Gastrocnemius medialis (tissue), 4 donors: ENCODE measurements around the gene N4BP2L2.

ENCODE experiments used
- POLR2A ChIP-seq, 2 donors: fragments of 450-650 bp; IDR thresholded peaks; one replicate each; pipeline ENCODE4 v1.6.1; 2017; ENCODE audit warnings: antibody characterized with exemption in 2 of 2, mild to moderate bottlenecking in 2 of 2, moderate library complexity in 2 of 2
- TF ChIP-seq, protein P1 (sequence below), 5 experiments: fragments of 450-650 bp in 3 of 5; fragments of 200-600 bp in 2 of 5; sonication (generic) in 2 of 5; IDR thresholded peaks in 4 of 5; conservative IDR thresholded peaks in 1 of 5; 1 replicate in 4 of 5; 2 replicates in 1 of 5; pipeline ENCODE4 v1.5.1; 2016 to 2019; ENCODE audit warnings: antibody characterized with exemption in 5 of 5, mild to moderate bottlenecking in 3 of 5, moderate library complexity in 3 of 5

DNA sequence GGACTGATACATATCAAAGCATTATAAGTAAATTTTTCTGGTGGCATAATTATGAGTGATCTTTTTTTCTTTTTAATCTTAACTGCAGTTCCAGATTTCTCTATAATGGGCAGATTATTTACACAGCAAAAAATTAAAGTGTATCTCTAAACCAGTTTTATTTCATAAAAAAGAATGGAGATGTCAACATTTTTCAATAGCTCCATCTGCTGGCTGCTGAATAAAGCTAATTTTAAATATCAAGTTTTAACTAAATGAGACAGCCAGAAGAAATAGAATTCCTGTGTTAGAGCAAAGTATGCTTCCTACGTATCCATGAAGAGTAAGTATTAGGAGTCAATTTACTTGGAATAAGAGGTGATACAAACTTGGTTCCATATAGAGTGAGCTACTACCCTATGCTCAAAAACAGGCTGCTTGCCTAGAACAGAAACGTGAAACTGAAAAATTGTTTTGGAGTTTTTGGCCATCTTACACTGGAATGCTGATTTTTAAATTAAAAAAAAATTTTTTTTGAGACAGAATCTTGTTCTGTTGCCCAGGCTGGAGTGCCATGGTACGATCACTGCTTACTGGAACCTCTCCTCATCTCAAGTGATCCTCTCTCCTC, 42.7 kb upstream of the N4BP2L2 start:
- TF ChIP-seq, protein P1, sequence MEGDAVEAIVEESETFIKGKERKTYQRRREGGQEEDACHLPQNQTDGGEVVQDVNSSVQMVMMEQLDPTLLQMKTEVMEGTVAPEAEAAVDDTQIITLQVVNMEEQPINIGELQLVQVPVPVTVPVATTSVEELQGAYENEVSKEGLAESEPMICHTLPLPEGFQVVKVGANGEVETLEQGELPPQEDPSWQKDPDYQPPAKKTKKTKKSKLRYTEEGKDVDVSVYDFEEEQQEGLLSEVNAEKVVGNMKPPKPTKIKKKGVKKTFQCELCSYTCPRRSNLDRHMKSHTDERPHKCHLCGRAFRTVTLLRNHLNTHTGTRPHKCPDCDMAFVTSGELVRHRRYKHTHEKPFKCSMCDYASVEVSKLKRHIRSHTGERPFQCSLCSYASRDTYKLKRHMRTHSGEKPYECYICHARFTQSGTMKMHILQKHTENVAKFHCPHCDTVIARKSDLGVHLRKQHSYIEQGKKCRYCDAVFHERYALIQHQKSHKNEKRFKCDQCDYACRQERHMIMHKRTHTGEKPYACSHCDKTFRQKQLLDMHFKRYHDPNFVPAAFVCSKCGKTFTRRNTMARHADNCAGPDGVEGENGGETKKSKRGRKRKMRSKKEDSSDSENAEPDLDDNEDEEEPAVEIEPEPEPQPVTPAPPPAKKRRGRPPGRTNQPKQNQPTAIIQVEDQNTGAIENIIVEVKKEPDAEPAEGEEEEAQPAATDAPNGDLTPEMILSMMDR (IDR thresholded peaks at IDR 0.05 in 4 of 5, conservative IDR thresholded peaks at IDR 0.05 in 1 of 5), result peak in 3 of 5 experiments; percentile 7 to 48 (median 40)
- no peak for TF ChIP-seq POLR2A (IDR thresholded peaks at IDR 0.05)
